ENCODE data around the gene AK1.

DNA sequence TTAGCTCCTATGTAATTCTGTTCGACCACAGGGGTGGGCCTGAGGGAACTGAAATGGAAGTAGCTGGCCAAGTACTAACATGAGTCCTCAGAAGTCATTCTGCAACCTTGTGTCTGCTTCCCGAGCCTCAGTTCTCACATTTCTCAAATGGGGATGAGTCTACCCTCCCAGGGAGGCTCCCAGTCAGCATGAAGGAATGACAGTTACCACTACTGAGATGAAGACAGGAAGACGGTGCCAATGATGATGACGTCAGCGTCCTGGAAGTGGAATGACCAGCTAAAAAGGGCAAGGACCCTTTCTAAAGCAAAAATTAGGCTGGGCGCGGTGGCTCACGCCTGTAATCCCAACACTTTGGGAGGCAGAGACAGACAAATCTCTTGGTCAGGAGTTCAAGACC lies 46.3 kb upstream of the AK1 start:
- no peak for TF ChIP-seq CTCF (IDR thresholded peaks at IDR 0.05 in 2 of 3, conservative IDR thresholded peaks at IDR 0.05 in 1 of 3; ENCODE audit: borderline replicate concordance in 1 of 3, insufficient read depth in 1 of 3, low read depth in 2 of 3, low read length in 2 of 3)
- no peak for TF ChIP-seq MAX (IDR thresholded peaks at IDR 0.05)
- TF ChIP-seq, protein P1, sequence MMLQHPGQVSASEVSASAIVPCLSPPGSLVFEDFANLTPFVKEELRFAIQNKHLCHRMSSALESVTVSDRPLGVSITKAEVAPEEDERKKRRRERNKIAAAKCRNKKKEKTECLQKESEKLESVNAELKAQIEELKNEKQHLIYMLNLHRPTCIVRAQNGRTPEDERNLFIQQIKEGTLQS (IDR thresholded peaks at IDR 0.05), result no peak
- TF ChIP-seq SP1 (IDR thresholded peaks at IDR 0.05; ENCODE audit: low read depth), result no peak
